Activated CD8-positive, alpha-beta T cell treated with anti-CD3 and anti-CD28 coated beads for 36 hours (primary cell): Measurements from ENCODE around the gene HLA-DQA2. TPM values are rescaled to one million over a fixed set of nuclear protein-coding genes. Genes with fewer than 3 reads are reported as not detected.
"Not testable (repeated sequence)": the region's sequence is repeated elsewhere in the genome, so short reads cannot be mapped to it uniquely, and the experiment has no call there.

Experiments used
- ATAC-seq: fragments of 200-7000 bp; cut with Tn5 transposase; one replicate; pipeline ENCODE4 v1.10.0; 2021; ENCODE audit warnings: mild to moderate bottlenecking, moderate library complexity
- CTCF ChIA-PET: fragments of 350-600 bp; sonication (Branson Sonifier 250); formaldehyde crosslinking; loops from one replicate; lab custom pipeline; 2021; ENCODE audit warnings: antibody characterized with exemption; lab: Charles Lee
- POLR2A ChIA-PET: fragments of 350-600 bp; sonication (Branson Sonifier 250); formaldehyde crosslinking; loops from one replicate; lab custom pipeline; 2021; ENCODE audit warnings: antibody characterized with exemption; lab: Charles Lee
- DNase-seq: peaks from one replicate; pipeline ENCODE4 v3.0.0-alpha.2; 2020
- H3K27ac Mint-ChIP-seq: one replicate; pipeline ENCODE4 v1.8.0; 2021; ENCODE audit warnings: mild to moderate bottlenecking, mixed read lengths
- H3K27me3 Mint-ChIP-seq: one replicate; pipeline ENCODE4 v1.8.0; 2021; ENCODE audit warnings: mixed read lengths
- H3K36me3 Mint-ChIP-seq: one replicate; pipeline ENCODE4 v1.8.0; 2021; ENCODE audit warnings: low read depth, mixed read lengths
- H3K4me1 Mint-ChIP-seq: one replicate; pipeline ENCODE4 v1.8.0; 2021; ENCODE audit warnings: low read depth, mixed read lengths
- H3K4me3 Mint-ChIP-seq: one replicate; pipeline ENCODE4 v1.8.0; 2021; ENCODE audit warnings: mild to moderate bottlenecking, moderate library complexity, mixed read lengths
- H3K9me3 Mint-ChIP-seq: one replicate; pipeline ENCODE4 v1.8.0; 2021; ENCODE audit warnings: mixed read lengths
- intact Hi-C: fragments of 100-400 bp; cut with micrococcal nuclease; formaldehyde crosslinking; loops from one replicate; pipeline ENCODE4 v1.10.0; 2022
- total RNA-seq, 2 experiments: library from RNA; stranded (reverse); gene quantifications; one replicate each; pipeline ENCODE4 v1.2.3, GENCODE V29; 2021
- TF ChIP-seq, protein P1 (sequence below): fragments of 200-600 bp; IDR thresholded peaks from one replicate; pipeline ENCODE4 v1.8.0; 2022; ENCODE audit warnings: antibody characterized with exemption, mild to moderate bottlenecking

HLA-DQA2 gene
- total RNA-seq, 2 experiments from 2014 or later = 0.18 TPM; not detected in 1

DNA sequence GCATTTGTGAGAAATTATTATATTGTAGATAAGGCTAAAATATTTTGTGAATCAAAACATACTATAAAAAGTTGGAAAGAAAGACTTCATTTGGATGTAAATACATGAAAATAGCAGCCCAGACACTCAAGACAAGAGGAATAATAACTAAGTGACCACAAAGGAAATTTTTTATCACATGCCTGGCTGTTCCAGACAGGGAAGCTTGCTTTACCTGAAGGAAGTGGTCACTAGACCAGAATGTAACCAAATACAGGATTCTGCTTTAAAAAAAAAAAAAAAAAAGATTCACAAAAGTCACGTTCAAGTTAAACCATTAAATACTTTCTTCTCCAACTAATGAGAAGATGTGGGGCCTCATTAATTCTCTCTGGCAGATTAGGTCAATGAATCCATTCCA is 31.5 kb downstream of the HLA-DQA2 start:
- intact Hi-C loops = no loop called here

GRCh38 chr6:32774426-32774825 is 33.2 kb downstream of the HLA-DQA2 start:
- H3K27me3 Mint-ChIP-seq = peaks cover 19% of the 10 kb centered on the region
- ATAC-seq (peak; percentile 56), DNase-seq (no peak)
- H3K4me1 Mint-ChIP-seq = no peaks in the 10 kb centered on the region
- intact Hi-C loops = no loop called here
- CTCF ChIA-PET = no interaction called here
- POLR2A ChIA-PET = no interaction called here
- H3K4me3 Mint-ChIP-seq = no peak overlapping the region
- TF ChIP-seq, protein P1, sequence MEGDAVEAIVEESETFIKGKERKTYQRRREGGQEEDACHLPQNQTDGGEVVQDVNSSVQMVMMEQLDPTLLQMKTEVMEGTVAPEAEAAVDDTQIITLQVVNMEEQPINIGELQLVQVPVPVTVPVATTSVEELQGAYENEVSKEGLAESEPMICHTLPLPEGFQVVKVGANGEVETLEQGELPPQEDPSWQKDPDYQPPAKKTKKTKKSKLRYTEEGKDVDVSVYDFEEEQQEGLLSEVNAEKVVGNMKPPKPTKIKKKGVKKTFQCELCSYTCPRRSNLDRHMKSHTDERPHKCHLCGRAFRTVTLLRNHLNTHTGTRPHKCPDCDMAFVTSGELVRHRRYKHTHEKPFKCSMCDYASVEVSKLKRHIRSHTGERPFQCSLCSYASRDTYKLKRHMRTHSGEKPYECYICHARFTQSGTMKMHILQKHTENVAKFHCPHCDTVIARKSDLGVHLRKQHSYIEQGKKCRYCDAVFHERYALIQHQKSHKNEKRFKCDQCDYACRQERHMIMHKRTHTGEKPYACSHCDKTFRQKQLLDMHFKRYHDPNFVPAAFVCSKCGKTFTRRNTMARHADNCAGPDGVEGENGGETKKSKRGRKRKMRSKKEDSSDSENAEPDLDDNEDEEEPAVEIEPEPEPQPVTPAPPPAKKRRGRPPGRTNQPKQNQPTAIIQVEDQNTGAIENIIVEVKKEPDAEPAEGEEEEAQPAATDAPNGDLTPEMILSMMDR = no peak
- H3K36me3 Mint-ChIP-seq = no peaks in the 10 kb centered on the region
- no peaks in the 10 kb centered on the region for H3K9me3 Mint-ChIP-seq
- H3K27ac Mint-ChIP-seq = no peak overlapping the region

More for the DNA sequence above, 31.5 kb downstream of the HLA-DQA2 start:
- ATAC-seq (no peak), DNase-seq (no peak)
- Mint-ChIP-seq H3K4me1 (no peaks in the 10 kb centered on the region), H3K27me3 (peaks cover 23% of the 10 kb centered on the region), H3K4me3 (no peak overlapping the region), H3K27ac (no peak overlapping the region), H3K36me3 (no peaks in the 10 kb centered on the region), H3K9me3 (no peaks in the 10 kb centered on the region)
- POLR2A ChIA-PET = no interaction called here
- TF ChIP-seq, protein P1 = no peak
- CTCF ChIA-PET = no interaction called here

GRCh38 chr6:32775071-32775470 is 33.9 kb downstream of the HLA-DQA2 start:
- DNase-seq (no peak), ATAC-seq (no peak)
- Mint-ChIP-seq H3K9me3 (no peaks in the 10 kb centered on the region), H3K36me3 (no peaks in the 10 kb centered on the region), H3K4me1 (no peaks in the 10 kb centered on the region), H3K27ac (no peak overlapping the region), H3K27me3 (peaks cover 17% of the 10 kb centered on the region), H3K4me3 (no peak overlapping the region)
- TF ChIP-seq, protein P1 = no peak
- ChIA-PET POLR2A (no interaction called here), CTCF (no interaction called here)
- intact Hi-C loops = no loop called here

DNA sequence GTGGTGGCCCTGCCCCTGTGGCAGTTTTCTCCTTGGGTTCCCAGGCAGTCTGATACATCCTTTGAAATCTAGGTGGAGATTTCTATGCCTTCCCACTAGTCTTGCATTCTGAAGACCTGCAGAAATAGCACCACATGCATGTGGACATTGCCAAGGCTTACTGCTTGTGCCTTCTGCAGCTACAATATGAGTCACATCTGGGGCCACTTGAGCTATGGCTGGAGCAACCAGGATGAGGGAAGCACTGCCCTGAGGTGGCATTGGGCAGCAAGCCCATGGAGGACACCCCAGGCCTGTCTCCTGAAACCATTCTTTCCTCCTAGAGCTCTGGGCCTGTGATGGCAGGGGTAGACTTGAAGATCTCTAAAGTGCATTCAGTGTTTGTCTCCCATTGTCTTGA is 37.8 kb downstream of the HLA-DQA2 start:
- ChIA-PET POLR2A (no interaction called here), CTCF (interaction anchor here (0.7 to 1.2 kb wide), 4 partner anchors 18 to 366 kb away, joined by 3 to 5 read pairs (median 4); no protein-coding TSS in a partner anchor)
- DNase-seq (no peak), ATAC-seq (no peak)
- H3K36me3 Mint-ChIP-seq = no peaks in the 10 kb centered on the region
- no peak overlapping the region for H3K27ac Mint-ChIP-seq
- H3K4me1 Mint-ChIP-seq = no peaks in the 10 kb centered on the region
- TF ChIP-seq, protein P1 = no peak
- H3K4me3 Mint-ChIP-seq = no peak overlapping the region
- peaks cover 10% of the 10 kb centered on the region for H3K27me3 Mint-ChIP-seq
- intact Hi-C loops = no loop called here
- no peaks in the 10 kb centered on the region for H3K9me3 Mint-ChIP-seq

DNA sequence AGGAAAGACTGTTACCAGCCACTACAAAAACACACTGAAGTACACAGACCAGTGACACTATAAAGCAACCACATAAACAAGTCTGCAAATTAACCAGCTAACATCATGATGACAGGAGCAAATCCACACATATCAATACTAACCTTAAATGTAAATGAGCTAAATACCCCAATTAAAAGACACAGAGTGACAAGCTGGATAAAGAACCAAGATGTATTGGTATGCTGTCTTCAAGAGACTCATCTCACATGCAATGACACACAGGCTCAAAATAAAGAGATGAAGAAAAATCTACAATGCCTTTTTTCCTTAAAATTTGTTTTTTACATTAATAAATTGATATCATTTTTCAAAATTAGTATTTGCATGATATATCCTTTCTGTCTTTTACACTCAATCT is 41.7 kb downstream of the HLA-DQA2 start:
- CTCF ChIA-PET = interaction anchor here (0.8 to 2.2 kb wide), 4 partner anchors 27 to 85 kb away, joined by 3 to 5 read pairs (median 4); no protein-coding TSS in a partner anchor
- H3K36me3 Mint-ChIP-seq, DNase-seq, H3K4me3 Mint-ChIP-seq, H3K9me3 Mint-ChIP-seq, POLR2A ChIA-PET, H3K4me1 Mint-ChIP-seq, ATAC-seq, H3K27ac Mint-ChIP-seq, intact Hi-C loops: not testable (repeated sequence)
- H3K27me3 Mint-ChIP-seq = peaks cover 28% of the 10 kb centered on the region
